Superior temporal gyrus (tissue), 1 donor: ENCODE results near the gene C19orf47.
"Not testable (repeated sequence)": the region's sequence is repeated elsewhere in the genome, so short reads cannot be mapped to it uniquely, and the experiment has no call there.

Source experiments
- DNase-seq: peaks from one replicate; pipeline ENCODE4 v3.0.0-alpha.2; 2016; ENCODE audit errors: extremely low spot score

Gene C19orf47

GRCh38 chr19:40376286-40376862, 28.2 kb upstream of the C19orf47 start:
- DNase-seq: no peak

GRCh38 chr19:40374084-40374483, 25.9 kb upstream of the C19orf47 start:
- no peak for DNase-seq

- DNase-seq: no peak
These were observed 23.6 kb upstream of the C19orf47 start for GRCh38 chr19:40371802-40372122.

- no peak for DNase-seq
These were observed 23.0 kb upstream of the C19orf47 start for GRCh38 chr19:40370997-40371801.

GRCh38 chr19:40370253-40370652, 22.1 kb upstream of the C19orf47 start:
- DNase-seq: not testable (repeated sequence)

GRCh38 chr19:40369797-40370196, 21.6 kb upstream of the C19orf47 start:
- no peak for DNase-seq

GRCh38 chr19:40367577-40368434, 19.6 kb upstream of the C19orf47 start:
- DNase-seq: no peak

GRCh38 chr19:40366697-40367561, 18.7 kb upstream of the C19orf47 start:
- DNase-seq: peak; percentile 41

GRCh38 chr19:40365613-40366401, 17.6 kb upstream of the C19orf47 start:
- DNase-seq: peak; percentile 70

GRCh38 chr19:40365010-40365409, 16.8 kb upstream of the C19orf47 start:
- no peak for DNase-seq

- no peak for DNase-seq
These were observed 14.9 kb upstream of the C19orf47 start for GRCh38 chr19:40363069-40363468.

- no peak for DNase-seq
These were observed 14.0 kb upstream of the C19orf47 start for GRCh38 chr19:40362160-40362559.

GRCh38 chr19:40360708-40361241, 12.6 kb upstream of the C19orf47 start:
- DNase-seq: no peak

- no peak for DNase-seq
These were observed 12.0 kb upstream of the C19orf47 start for GRCh38 chr19:40360020-40360707.

- DNase-seq: no peak
These were observed 10.6 kb upstream of the C19orf47 start for GRCh38 chr19:40358773-40359172.

- no peak for DNase-seq
These were observed 9.4 kb upstream of the C19orf47 start for GRCh38 chr19:40357640-40358039.

- no peak for DNase-seq
These were observed 8.7 kb upstream of the C19orf47 start for GRCh38 chr19:40356681-40357595.

GRCh38 chr19:40355975-40356680, 7.9 kb upstream of the C19orf47 start:
- no peak for DNase-seq
